ENCODE measurements around the gene NIFK. TPM values are rescaled to one million over a fixed set of nuclear protein-coding genes. Genes with fewer than 3 reads are reported as not detected.
"Not testable (repeated sequence)": the region's sequence is repeated elsewhere in the genome, so short reads cannot be mapped to it uniquely, and the experiment has no call there.

Gene NIFK
- polyA plus RNA-seq, 3 donors: 56.8 to 61.2 (median 58.4) TPM

DNA sequence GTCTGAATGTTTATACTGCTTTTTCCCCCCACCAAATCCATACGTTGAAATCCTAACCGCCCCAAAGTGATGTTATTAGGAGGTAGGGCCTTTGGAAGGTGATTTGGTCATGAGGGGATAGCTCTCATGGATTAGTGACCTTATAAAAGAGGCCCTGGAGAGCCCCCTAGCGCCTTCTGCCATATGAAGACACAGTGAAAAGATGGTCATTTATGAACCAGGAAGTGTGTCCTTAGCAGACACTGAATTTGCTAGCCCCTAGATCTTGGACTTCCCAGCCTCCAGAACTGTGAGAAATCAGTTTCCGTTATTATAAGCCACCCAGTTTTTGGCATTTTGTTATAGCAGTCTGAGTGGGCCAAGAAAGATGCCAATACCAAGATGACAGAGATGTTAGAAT lies 11.5 kb upstream of the NIFK start:
- no peak for DNase-seq

DNA sequence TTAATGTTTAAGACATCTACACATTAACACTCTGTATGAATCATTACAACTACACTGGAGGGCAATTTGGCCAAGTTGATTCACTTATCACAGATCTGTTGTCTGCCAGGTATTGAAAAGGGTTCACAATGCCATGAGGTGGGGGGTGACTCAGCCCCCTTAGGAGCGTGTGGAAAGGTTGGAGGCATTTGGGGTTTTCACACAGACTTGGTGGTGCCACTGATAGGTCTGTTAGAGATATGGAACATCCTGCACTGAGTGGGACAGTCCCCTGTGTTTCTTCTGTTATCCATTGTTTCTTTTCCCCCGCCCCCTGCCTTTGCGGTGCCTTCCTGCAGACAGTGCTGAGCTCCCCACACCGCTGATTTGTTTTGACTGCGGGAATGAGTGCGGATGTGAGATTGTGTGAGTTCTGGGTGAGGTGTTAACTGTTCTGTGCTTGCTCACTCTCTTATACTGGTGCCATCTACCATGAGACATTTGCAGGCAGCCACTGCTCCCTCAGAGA lies 9.4 kb upstream of the NIFK start:
- DNase-seq: no peak

- DNase-seq: no peak
These were observed 4.8 kb upstream of the NIFK start for GRCh38 chr2:121741450-121741849.

DNA sequence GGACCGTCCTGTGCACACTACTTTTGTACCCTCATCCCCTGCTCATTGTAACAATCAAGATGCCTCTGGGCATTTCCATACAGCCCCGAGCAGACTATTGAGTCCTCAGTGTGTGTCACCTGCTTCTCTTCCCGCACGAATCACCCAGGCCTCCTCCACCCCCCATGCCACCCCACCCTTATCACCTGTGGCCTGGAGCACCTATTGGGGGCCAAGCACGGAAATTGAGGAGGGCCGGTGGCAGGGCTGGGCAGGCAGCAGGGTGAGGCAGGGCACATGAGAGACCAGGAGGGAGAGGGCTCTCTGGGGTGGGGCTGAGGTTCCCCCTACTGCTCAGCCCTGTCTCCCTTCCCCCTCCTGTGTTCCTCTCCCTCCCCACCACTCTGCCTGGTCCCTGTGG lies 4.3 kb upstream of the NIFK start:
- DNase-seq: no peak

- no peak for DNase-seq
These were observed 574 bp downstream of the NIFK start for GRCh38 chr2:121736140-121736461.

DNA sequence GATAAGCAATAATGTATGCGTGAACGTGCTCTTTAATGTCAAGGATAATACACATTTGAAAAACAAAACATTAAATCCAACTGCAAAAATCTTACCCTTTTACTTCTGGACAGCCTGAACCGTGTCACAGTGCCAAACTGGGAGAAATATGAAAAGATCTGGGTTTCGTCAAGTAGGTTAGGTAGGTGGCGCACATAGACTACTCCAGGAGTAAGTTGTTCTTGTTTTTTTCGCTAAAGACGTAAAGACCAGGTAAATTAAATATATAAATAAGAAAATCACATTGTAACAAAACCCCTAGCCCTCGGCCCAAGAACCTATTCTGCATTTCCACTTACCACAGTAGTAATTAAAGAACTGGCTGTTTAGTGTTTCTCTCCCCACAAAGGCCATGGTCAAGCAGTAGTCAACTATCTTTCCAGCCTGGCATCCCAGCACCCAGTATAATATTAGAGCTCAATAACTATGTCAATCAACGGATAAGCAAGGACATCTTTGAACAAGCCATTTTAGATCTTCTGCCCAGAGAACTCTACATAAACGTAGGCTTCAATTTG lies 1.1 kb downstream of the NIFK start:
- no peak for DNase-seq

DNA sequence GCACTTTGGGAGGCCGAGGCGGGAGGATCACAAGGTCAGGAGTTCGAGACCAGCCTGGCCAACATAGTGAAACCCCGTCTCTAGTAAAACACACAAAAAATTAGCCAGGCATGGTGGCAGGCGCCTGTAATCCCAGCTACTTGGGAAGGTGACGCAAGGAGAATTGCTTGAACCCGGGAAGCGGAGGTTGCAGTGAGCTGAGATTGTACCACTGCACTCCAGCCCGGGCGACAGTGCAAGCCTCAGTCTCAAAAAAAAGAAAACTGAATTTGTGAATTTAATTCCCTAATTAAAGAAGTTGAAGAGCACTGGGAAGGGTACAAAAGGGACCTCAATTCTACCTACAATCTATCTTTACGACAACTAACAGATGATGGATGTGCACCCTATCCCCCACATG lies 2.1 kb downstream of the NIFK start:
- not testable (repeated sequence) for DNase-seq

DNA sequence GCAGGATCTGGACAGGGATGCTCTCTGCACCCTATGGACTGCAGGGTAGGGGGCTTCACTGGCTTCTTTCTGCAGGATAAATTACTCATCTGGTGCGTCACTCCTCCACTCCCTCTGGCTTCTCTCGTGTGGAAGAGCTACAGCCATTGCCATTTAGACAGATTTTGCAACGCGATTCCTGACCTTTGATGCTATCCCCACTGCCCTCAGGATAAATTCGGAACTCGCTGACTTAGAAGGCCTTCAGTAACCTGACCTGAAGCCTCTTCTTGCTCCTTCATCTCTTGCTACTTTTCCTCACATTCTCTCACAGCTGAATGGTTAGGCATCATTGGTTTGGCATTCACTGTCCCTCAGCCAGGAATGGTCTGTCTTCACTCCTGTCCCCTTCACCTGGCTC lies 5.3 kb downstream of the NIFK start:
- DNase-seq: no peak

GRCh38 chr2:121727950-121728349 lies 8.7 kb downstream of the NIFK start:
- no peak for DNase-seq

- no peak for DNase-seq
These were observed 9.3 kb downstream of the NIFK start for GRCh38 chr2:121727332-121727731.

DNA sequence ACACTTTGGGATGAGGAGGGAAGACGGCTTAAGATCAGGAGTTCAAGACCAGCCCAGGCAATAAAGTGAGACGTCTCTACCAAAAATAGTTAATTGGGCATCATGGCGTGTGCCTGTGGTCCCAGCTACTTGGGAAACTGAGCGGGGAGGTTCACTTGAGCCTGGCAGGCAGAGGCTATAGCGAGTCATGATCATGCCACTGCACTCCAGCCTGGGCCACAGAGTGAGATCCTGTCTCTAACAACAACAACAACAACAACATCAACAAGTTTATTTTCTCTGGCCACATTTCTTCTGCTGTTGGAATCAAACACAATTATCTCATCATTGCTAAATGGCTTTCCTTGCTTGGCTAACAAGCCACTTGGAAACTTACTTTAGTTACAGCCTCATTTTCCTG lies 13.4 kb downstream of the NIFK start:
- DNase-seq: no peak

GRCh38 chr2:121722479-121722878 lies 14.2 kb downstream of the NIFK start:
- no peak for DNase-seq

- no peak for DNase-seq
These were observed 14.7 kb downstream of the NIFK start for GRCh38 chr2:121721926-121722325.

DNA sequence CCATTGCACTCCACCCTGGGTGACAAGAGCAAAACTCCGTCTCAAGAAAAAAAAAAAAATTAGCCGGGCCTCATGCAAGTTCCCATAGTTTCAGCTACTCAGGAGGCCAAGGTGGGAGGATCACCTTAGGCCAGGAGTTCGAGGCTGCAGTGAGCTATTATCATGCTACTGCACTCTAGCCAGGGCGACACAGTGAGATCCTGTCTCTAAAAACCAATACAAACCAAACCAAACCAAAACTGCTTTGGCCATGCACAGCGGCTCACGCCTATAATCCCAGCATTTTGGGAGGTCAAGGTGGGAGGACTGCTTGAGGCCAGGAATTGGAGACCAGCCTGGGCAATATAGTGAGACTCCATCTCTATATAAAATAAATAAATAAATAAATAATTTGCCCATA lies 19.1 kb downstream of the NIFK start:
- DNase-seq: no peak

- DNase-seq: no peak
These were observed 20.5 kb downstream of the NIFK start for GRCh38 chr2:121716126-121716525.

DNA sequence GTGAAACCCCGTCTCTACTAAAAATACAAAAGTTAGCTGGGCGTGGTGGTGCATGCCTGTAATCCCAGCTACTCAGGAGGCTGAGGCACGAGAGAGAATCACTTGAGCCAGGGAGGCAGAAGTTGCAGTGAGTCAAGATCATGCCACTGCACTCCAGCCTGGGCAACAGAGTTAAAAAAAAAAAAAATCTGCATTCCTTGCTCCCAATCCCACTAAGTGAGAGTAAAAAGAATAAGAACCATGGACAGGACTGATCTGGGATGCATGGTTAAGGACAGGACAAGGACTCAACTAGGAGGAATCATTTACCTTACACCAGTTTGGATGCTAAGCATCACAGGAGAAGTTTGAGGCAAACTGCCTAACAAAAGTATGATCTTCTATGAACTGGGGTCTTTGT lies 25.2 kb downstream of the NIFK start:
- not testable (repeated sequence) for DNase-seq

GRCh38 chr2:121710470-121711170 lies 26.1 kb downstream of the NIFK start:
- DNase-seq: no peak

DNA sequence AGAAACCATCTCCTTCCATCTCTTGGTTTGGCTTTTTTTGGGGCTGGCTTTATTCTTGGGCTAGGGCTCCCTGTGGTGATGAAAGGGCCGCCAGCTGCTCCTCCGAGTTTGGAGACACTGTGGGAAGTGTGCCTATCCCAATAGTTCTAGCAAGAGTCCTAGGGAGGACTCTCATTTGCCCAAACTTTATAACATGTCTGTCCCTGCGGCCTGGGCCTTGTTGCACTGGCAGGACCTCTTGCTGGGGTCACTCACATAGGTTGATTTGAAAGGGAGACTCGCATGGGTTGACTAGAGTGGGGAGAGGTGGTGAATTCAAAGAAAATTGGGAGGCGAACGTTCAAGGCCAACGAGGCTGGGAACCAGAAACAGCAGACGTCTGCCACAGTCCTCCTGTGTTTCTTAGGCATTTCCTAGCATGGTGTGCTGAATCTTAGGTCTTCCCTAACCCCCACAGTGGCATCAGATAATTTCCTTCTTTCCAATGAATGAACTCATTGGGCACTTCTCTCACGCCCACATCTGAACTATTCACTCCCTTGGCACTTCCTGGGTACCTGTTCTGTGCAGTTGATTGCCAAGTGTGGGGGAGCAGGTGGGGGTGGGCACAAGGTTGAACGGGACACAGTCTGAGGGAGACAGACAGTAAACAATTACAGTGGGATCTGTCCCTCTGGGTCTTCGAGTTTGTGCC lies 26.8 kb downstream of the NIFK start:
- no peak for DNase-seq

GRCh38 chr2:121707920-121708361 lies 28.7 kb downstream of the NIFK start:
- no peak for DNase-seq

GRCh38 chr2:121707344-121707919 lies 29.2 kb downstream of the NIFK start:
- peak; percentile 80 for DNase-seq

DNA sequence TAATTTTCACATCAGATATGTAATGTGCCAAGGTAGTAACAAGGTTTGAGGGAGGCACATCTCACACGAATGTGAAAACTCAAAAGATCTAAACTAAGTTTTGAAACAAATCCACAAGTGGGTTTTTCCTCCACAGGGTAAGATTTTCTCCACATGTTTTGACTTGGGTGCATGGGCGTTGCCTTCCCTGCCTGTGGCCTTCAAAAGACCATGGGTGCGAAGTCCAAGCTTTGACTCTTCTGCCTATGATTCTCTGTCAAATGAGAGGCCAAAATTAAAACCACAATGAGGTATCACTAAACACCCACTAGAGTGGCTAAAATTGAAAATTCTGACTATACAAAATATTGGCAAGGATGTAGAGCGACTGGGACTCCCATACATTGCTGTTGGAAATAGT lies 30.7 kb downstream of the NIFK start:
- DNase-seq: no peak

GRCh38 chr2:121705390-121705789 lies 31.3 kb downstream of the NIFK start:
- DNase-seq: no peak

- not testable (repeated sequence) for DNase-seq
These were observed 34.9 kb downstream of the NIFK start for GRCh38 chr2:121701761-121702160.

Measured in renal pelvis (tissue), 4 donors.